HEK293 (cell line): ENCODE results near the gene YJU2.

Source experiments
- ELK4 ChIP-seq: IDR thresholded peaks from 2 replicates; pipeline ENCODE4 v1.6.1; 2011; ENCODE audit warnings: mild to moderate bottlenecking, low read depth, low read length, borderline replicate concordance
- KLF9 ChIP-seq: fragments of 450-650 bp; formaldehyde crosslinking; IDR thresholded peaks from 2 replicates; pipeline ENCODE4 v1.5.1; 2016; ENCODE audit warnings: missing biosample characterization, missing genetic modification characterization, low read depth
- SCRT2 ChIP-seq: fragments of 450-650 bp; formaldehyde crosslinking; IDR thresholded peaks from 2 replicates; pipeline ENCODE4 v1.5.1; 2016; ENCODE audit warnings: missing biosample characterization, missing genetic modification characterization
- SP7 ChIP-seq: fragments of 450-650 bp; formaldehyde crosslinking; IDR thresholded peaks from 2 replicates; pipeline ENCODE4 v1.5.1; 2016; ENCODE audit warnings: missing biosample characterization, missing genetic modification characterization
- ZBTB11 ChIP-seq: fragments of 450-650 bp; formaldehyde crosslinking; conservative IDR thresholded peaks from 2 replicates; pipeline ENCODE4 v1.5.1; 2016; ENCODE audit warnings: low read depth, missing biosample characterization, missing genetic modification characterization
- ZNF311 ChIP-seq: fragments of 450-650 bp; formaldehyde crosslinking; IDR thresholded peaks from 2 replicates; pipeline ENCODE4 v1.5.1; 2017; ENCODE audit warnings: missing biosample characterization, missing genetic modification characterization, borderline replicate concordance
- ZNF366 ChIP-seq: fragments of 450-650 bp; formaldehyde crosslinking; conservative IDR thresholded peaks from 2 replicates; pipeline ENCODE4 v1.5.1; 2016; ENCODE audit warnings: missing biosample characterization, missing genetic modification characterization
- ZNF394 ChIP-seq: fragments of 450-650 bp; formaldehyde crosslinking; IDR thresholded peaks from 2 replicates; pipeline ENCODE4 v1.5.1; 2016; ENCODE audit warnings: missing biosample characterization, missing genetic modification characterization, mild to moderate bottlenecking, moderate library complexity, borderline replicate concordance
- ZNF416 ChIP-seq: fragments of 450-650 bp; formaldehyde crosslinking; IDR thresholded peaks from 2 replicates; pipeline ENCODE4 v1.5.1; 2016; ENCODE audit warnings: missing biosample characterization, missing genetic modification characterization
- ZNF423 ChIP-seq: fragments of 450-650 bp; formaldehyde crosslinking; IDR thresholded peaks from 2 replicates; pipeline ENCODE4 v1.5.1; 2016; ENCODE audit warnings: missing biosample characterization, missing genetic modification characterization
- ZNF518A ChIP-seq: fragments of 450-650 bp; formaldehyde crosslinking; conservative IDR thresholded peaks from 2 replicates; pipeline ENCODE4 v1.5.1; 2016; ENCODE audit warnings: low read depth, missing biosample characterization, missing genetic modification characterization
- ZNF624 ChIP-seq: fragments of 450-650 bp; formaldehyde crosslinking; IDR thresholded peaks from 2 replicates; pipeline ENCODE4 v1.5.1; 2017; ENCODE audit warnings: missing biosample characterization, missing genetic modification characterization
- ZNF704 ChIP-seq: fragments of 450-650 bp; formaldehyde crosslinking; IDR thresholded peaks from 2 replicates; pipeline ENCODE4 v1.5.1; 2016; ENCODE audit warnings: missing biosample characterization, missing genetic modification characterization
- TF ChIP-seq, protein P1 (sequence below): fragments of 450-650 bp; formaldehyde crosslinking; IDR thresholded peaks from 2 replicates; pipeline ENCODE4 v1.5.1; 2016; ENCODE audit warnings: missing biosample characterization, missing genetic modification characterization
- TF ChIP-seq, protein P2 (sequence below): fragments of 450-650 bp; formaldehyde crosslinking; IDR thresholded peaks from 2 replicates; pipeline ENCODE4 v1.5.1; 2016; ENCODE audit warnings: missing biosample characterization, missing genetic modification characterization
- TF ChIP-seq, protein P3 (sequence below): fragments of 450-650 bp; IDR thresholded peaks from 2 replicates; pipeline ENCODE4 v1.5.1; 2018; ENCODE audit warnings: missing biosample characterization, missing genetic modification characterization
- TF ChIP-seq, protein P4 (sequence below): fragments of 450-650 bp; formaldehyde crosslinking; IDR thresholded peaks from 2 replicates; pipeline ENCODE4 v1.5.1; 2016; ENCODE audit warnings: missing biosample characterization, missing genetic modification characterization

The YJU2 gene

DNA sequence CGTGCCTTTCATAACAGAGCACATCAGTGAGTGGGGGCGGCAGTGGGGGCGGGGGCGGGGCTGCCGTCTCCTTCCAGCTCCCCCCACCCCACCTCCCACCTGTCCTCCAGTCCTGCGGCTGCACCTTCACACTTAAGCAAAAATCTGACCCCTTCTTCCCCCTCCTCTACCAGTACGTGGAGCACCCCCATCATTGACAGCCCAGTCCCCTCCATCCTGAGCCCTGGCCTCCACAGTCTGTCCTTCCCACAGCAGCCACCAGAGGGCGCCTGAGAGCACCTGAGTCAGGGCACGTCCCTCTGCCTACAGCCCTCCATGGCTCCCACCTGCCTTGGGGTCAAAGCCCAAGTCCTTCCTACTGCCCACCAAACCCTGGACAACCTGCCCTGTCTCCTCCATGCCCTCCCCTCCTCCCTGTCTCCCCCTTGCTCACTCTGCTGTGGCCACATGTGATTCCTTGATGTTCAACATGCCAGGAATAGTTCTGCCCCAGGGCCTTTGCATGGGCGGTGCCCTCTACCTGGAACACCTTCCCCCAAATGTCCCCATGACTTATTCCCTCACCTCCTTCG is 13.5 kb upstream of the YJU2 start (continued):
- TF ChIP-seq, protein P1, sequence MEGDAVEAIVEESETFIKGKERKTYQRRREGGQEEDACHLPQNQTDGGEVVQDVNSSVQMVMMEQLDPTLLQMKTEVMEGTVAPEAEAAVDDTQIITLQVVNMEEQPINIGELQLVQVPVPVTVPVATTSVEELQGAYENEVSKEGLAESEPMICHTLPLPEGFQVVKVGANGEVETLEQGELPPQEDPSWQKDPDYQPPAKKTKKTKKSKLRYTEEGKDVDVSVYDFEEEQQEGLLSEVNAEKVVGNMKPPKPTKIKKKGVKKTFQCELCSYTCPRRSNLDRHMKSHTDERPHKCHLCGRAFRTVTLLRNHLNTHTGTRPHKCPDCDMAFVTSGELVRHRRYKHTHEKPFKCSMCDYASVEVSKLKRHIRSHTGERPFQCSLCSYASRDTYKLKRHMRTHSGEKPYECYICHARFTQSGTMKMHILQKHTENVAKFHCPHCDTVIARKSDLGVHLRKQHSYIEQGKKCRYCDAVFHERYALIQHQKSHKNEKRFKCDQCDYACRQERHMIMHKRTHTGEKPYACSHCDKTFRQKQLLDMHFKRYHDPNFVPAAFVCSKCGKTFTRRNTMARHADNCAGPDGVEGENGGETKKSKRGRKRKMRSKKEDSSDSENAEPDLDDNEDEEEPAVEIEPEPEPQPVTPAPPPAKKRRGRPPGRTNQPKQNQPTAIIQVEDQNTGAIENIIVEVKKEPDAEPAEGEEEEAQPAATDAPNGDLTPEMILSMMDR: peak; percentile 98
- TF ChIP-seq ZNF518A (tag by site-specific recombination): no peak
- TF ChIP-seq SP7 (tag by site-specific recombination): peak; percentile 82
- TF ChIP-seq ZNF624 (tag by site-specific recombination): no peak
- TF ChIP-seq, protein P2, sequence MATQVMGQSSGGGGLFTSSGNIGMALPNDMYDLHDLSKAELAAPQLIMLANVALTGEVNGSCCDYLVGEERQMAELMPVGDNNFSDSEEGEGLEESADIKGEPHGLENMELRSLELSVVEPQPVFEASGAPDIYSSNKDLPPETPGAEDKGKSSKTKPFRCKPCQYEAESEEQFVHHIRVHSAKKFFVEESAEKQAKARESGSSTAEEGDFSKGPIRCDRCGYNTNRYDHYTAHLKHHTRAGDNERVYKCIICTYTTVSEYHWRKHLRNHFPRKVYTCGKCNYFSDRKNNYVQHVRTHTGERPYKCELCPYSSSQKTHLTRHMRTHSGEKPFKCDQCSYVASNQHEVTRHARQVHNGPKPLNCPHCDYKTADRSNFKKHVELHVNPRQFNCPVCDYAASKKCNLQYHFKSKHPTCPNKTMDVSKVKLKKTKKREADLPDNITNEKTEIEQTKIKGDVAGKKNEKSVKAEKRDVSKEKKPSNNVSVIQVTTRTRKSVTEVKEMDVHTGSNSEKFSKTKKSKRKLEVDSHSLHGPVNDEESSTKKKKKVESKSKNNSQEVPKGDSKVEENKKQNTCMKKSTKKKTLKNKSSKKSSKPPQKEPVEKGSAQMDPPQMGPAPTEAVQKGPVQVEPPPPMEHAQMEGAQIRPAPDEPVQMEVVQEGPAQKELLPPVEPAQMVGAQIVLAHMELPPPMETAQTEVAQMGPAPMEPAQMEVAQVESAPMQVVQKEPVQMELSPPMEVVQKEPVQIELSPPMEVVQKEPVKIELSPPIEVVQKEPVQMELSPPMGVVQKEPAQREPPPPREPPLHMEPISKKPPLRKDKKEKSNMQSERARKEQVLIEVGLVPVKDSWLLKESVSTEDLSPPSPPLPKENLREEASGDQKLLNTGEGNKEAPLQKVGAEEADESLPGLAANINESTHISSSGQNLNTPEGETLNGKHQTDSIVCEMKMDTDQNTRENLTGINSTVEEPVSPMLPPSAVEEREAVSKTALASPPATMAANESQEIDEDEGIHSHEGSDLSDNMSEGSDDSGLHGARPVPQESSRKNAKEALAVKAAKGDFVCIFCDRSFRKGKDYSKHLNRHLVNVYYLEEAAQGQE (tag by site-specific recombination): no peak
- TF ChIP-seq SCRT2 (tag by site-specific recombination): peak; percentile 10; the same call in 1 of the 2 replicates
- no peak for TF ChIP-seq ZNF704 (tag by site-specific recombination)
- TF ChIP-seq ZNF423: no peak
- no peak for TF ChIP-seq ZNF366 (tag by site-specific recombination)
- TF ChIP-seq, protein P3, sequence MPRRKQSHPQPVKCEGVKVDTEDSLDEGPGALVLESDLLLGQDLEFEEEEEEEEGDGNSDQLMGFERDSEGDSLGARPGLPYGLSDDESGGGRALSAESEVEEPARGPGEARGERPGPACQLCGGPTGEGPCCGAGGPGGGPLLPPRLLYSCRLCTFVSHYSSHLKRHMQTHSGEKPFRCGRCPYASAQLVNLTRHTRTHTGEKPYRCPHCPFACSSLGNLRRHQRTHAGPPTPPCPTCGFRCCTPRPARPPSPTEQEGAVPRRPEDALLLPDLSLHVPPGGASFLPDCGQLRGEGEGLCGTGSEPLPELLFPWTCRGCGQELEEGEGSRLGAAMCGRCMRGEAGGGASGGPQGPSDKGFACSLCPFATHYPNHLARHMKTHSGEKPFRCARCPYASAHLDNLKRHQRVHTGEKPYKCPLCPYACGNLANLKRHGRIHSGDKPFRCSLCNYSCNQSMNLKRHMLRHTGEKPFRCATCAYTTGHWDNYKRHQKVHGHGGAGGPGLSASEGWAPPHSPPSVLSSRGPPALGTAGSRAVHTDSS (tag by site-specific recombination): no peak
- TF ChIP-seq, protein P4, sequence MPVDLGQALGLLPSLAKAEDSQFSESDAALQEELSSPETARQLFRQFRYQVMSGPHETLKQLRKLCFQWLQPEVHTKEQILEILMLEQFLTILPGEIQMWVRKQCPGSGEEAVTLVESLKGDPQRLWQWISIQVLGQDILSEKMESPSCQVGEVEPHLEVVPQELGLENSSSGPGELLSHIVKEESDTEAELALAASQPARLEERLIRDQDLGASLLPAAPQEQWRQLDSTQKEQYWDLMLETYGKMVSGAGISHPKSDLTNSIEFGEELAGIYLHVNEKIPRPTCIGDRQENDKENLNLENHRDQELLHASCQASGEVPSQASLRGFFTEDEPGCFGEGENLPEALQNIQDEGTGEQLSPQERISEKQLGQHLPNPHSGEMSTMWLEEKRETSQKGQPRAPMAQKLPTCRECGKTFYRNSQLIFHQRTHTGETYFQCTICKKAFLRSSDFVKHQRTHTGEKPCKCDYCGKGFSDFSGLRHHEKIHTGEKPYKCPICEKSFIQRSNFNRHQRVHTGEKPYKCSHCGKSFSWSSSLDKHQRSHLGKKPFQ: no peak
- no peak; the same call in 1 of the 2 replicates for TF ChIP-seq ZNF394 (tag by site-specific recombination)
- 0 out of 2 replicates have a peak, but pooled peaks have one; percentile 43 for TF ChIP-seq ZNF416 (tag by site-specific recombination)
- TF ChIP-seq ELK4: no peak
- 0 out of 2 replicates have a peak, but pooled peaks have one; percentile 12 for TF ChIP-seq ZNF311 (tag by site-specific recombination)
- TF ChIP-seq KLF9: peak; percentile 75
- no peak for TF ChIP-seq ZBTB11 (tag by site-specific recombination)
